HG03103 (cell line): Measurements from ENCODE around the gene HYI.
A peak's percentile ranks its signal among the peaks of the same experiment; 100 is the strongest.
"Not testable (repeated sequence)": the region's sequence is repeated elsewhere in the genome, so short reads cannot be mapped to it uniquely, and the experiment has no call there.

Experiments used
- ATAC-seq: cut with Tn5 transposase; IDR thresholded peaks from one replicate; pipeline ENCODE4 v1.9.1; 2021; ENCODE audit warnings: low read depth; ENCODE audit not compliant: unreplicated experiment

The HYI gene

DNA sequence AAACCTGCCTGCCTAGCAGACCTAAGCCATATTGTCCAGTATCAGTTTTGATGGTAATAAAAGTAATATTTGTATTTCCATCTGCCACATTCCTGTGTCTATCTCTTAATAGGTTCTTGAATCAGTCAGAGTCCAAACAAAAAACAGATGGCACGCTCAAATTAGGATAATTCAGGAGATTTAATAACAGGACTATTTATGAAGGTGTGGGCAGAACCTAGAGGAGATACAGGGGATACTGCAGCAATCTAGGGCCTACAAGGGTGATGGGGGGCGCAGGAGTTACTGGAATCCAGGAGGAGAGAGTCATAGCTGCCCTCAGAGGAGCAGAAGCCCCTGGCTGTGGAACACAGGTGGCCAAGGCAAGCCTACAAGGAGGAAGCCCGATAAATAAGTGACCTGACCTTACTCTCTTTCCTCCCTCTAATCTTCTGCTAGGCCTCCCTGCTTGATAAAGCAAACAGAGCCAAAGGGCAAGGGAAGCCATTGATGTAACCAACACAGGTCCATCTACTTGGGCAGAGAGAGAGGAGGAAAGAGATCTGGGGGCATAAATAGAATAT is 11.9 kb upstream of the HYI start:
- no peak for ATAC-seq

DNA sequence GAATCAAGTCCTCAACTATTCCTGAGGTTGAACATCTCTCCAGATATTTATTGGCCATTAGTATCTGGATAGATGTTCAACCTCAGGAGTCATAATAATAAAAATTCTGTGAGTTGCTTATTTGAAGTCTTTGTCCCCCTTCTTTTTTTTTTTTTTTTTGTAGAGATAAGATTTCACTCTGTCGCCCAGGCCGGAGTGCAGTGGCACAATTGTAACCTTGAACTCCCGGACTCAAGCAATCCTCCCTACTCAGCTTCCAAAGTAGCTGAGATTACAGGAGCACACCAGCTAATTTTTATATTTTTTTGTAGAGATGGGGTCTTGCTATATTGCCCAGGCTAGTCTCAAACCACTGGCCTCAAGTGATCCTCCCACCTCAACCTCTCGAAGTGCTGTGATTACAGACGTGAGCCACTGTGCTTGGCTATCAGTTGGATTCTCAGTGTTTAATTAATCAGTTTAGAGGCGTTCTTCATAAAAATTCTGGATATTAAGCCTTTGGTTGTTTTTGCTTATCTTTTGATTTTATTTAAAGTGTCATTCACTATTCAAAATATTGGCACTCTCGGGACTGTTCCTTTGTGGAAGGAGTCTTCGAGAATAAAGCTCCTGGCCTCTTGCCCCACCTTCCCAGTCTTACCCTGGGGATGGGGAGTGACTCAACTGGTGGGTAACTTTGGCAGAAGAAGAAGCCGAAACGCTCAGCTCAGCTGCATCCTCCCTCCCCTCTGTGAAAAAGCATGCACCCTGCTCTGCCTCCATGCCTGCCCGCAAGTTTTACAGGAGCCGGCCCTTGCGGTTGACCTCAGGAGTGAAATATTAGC is 11.2 kb upstream of the HYI start:
- ATAC-seq, result no peak

DNA sequence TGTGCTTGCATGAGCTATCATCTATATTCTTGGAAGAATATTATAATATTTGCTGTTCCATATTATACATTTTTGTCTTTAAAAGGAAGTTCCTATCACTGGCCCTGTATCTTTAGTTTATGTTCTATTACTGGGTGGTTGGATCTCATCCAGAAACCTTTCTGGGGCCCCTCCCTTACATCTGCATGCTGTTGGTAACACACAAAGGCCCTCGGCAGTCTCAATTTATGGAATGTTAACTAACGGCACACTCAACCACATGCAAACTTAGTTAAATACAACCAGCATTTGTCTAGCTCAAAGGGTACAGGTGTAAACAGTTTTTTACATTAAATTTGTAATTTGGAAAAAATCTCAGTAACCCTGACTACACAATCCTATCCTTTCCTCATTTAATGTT is 9.7 kb upstream of the HYI start:
- no peak for ATAC-seq

DNA sequence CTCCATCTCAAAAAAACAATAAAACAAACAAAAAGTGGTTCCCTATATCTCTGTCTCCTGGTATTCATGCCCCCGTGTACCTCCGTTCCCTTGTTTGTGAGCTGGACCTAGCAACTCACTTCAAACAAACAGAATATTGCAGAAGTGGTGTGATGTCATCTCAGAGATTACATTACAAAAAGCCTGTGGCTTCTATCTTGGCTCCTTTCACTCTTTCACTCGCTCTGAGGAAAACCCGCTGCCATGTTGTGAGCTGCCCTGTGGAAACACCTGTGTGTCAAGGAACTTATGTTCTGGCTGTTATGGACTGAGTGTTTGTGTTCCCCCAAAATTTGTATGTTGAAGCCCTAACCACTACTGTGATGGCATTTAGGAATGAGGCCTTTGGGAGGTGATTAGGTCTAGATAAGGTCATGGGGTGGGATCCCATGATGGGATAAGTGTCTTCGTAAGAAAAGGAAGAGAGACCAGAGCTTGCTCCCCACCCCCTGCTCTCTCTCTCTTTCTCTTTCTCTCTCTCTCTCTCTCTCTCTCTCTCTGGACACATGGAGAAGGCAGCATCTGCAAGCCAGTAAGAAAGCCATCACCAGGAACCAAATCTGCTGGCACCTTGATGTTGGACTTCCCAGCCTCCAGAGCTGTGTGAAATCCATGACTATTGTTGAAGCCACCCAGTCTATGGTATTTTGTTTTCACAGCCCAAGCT is 7.4 kb upstream of the HYI start:
- ATAC-seq, result no peak

DNA sequence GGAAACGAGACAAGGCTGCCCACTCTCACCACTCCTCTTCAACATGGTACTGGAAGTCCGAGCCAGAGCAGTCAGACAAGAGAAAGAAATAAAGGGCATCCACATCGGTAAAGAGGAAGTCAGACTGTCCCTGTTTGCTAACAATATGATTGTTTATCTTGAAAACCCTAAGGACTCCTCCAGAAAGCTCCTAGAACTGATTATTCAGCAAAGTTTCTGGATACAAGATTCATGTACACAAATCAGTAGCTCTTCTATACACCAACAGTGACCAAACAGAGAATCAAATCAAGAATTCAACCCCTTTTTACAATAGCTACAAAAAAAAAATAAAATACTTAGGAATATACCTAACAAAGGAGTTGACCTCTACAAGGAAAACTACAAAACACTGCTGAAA is 4.6 kb upstream of the HYI start:
- not testable (repeated sequence) for ATAC-seq

DNA sequence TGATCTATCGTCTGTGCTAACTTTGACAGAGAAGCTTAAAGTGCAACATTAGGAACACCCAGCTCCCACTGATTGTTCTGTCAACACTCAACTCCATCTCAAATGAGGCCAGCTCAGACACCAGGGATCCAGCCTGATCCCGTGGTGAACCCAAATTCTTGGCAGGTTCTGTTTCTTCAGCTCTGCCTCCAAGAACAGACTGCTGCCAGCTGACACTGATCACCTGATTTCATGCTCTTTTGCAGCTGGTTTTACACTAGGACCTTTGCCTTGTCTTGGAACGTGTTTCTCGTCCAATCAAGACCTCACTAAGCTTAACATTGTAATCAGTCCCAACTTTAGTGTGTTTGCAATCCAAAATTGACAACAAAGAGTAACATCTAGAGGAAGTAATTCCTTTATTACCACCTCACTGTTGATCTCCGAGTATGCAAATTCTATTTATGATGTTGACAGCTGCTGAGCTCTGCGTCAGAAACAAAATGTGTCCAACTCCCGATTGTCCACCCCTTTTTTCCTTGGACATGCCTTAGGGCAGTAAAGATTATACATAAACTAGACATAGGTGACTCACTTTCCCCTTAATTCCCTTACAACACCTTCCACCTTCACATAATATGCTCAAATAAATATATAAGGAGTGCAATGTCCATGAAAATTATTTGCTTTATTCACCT is 1.6 kb upstream of the HYI start:
- ATAC-seq, result no peak

DNA sequence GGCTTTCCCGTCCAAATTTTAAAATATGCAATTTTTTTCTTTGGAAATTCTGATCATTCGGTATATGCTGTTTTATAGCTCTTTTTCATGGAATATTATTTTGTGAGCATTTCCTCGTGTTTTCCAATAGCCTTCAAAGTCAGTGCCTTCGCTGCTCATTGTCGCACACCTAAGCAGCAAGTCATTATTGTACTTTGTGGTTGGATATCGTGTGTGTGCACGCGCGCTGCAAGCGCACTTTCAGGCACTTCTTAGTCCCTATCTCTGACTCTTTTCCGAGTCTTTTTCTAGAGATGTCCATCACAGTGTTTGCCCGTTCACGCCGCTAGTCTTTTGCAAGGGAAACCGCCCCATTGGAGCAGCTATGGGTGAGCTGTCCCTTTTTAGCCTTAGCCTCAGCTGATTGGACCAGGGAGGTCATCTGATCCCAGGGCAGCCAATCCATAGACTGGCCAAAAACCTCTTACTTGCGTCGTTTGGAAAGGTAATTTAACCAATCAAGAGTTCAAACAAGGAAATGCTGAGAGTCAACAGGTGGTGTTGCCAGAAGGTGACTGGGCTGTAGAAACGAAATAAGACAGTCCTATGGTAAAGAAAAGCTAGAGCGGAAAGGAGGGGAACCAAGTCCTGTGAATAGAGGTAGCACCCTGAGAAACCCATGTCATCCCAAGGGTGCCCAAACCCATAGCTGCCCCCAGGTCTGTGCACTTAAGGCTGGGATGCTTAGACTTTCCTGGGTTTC is 710 bp upstream of the HYI start:
- ATAC-seq, result peak; percentile 74

DNA sequence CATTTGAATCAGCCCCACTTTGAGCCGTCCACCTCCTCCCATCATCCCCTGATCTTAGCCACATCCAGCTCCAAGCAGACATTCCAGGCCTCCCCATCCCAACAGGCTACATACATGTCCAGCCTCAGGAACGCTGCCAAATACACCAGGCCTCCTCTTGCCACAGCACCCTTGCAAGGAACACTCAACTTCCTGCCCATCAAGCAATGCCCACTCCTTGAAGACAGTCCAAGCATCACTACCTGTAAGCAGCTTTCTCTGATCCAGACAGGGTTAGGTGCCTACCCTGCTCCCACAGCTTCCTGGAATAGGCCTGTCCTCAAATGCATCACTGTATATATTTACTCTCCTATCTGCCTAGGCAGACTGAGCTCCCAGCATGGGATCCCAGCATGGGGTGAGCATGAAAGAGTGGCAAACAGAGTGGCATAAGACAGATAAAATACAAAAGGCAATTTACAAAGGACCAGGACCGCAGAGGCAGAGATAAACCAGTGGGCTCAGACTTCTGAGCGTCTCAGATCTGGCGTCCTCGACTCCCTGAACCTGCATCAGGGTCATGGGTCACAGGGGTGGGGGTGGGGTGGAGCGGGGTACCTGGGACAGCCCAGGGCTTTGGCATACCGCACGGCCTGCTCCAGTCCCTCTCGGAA is 816 bp downstream of the HYI start:
- no peak for ATAC-seq

DNA sequence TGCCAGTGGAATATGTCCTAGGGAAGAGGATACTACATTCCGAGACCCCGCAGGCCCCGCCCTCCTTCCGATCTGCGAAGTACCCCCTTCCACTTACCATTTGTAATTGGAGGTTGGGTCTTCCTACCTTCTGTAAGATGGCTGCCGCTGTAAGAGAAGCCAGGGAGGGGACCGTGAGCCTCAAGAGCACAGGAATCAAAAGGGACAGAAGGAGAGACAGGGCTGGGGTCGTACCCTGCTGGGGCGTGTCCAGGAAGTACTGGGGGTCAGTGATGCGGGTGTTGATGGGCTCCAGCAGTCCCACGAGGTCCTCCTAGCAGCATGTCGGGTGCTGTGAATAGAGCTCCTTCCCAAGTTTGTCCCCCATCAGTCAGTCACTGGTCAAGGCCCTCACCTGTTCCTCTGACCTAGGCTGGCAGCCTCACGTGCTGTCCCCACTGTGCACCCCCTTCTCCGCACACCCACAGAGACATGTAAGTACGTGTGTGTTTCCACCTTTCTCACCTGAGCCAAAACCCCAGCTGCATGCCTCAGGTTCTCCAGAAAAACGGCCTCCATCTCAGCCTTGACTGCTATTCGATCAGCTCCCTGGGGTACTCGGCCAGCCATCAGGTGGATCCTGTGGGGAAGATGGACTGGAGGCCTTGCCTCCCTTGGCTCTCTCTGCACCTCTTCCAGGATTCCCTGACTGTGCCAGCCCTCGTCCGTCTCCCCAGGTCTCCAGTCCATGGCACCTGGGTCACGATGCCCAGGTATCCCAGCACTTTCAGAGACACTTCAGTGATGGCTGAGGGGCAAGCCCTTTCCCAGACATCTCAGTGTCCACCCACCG is 1.8 kb downstream of the HYI start:
- no peak for ATAC-seq

DNA sequence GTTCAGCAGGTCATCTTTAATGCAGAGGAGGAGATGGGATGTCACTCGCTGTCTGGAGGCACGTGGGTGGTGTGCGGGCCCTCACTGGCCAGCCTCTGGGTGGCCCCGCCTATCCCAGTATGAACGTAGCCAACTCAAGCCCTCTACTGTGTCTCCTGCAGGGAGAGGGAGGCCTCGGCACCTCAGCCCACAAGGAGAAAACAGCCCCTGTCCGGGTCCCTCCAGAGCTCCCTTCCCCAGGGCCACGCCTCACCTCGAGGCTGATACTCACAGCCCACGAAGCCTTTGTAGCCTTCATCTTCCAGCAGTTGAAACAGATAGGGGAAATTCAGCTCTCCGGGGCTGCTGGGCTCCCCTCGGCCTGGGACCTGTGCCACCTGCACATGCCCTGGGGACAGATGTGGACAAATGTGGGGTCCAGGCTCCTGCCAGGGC is 2.6 kb downstream of the HYI start:
- ATAC-seq, result no peak

DNA sequence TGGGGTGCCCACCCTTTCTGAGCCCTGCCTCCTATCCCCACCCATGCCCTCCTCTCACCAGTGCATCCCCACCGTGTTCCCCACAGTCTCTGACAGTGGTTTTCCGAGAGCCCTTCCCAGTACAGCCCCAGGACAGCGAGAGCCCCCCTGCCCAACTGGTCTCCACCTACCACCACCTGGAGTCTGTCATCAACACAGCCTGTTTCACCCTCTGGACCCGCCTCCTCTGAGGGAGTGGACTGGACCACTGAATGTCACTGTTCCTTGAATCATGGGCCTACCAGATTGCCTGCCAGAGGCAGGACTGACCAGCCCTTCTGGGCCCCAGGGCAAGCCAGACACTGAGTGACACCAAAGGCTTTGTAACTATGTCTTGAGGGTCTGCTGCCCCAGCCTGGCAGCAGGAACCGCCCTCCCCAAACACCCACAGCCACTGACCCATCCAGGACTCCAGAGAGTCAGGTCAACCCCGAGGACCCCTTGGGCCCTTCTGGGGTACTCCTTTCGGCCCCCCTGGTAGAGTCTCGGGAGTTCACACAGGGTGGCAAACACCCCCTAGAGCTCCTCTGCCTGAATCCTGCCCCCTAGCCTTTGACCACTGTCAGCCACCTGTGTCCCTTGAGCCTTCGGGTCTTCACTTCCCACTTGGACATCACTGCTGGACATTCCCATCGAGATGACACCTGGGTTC is 3.3 kb downstream of the HYI start:
- ATAC-seq, result no peak

DNA sequence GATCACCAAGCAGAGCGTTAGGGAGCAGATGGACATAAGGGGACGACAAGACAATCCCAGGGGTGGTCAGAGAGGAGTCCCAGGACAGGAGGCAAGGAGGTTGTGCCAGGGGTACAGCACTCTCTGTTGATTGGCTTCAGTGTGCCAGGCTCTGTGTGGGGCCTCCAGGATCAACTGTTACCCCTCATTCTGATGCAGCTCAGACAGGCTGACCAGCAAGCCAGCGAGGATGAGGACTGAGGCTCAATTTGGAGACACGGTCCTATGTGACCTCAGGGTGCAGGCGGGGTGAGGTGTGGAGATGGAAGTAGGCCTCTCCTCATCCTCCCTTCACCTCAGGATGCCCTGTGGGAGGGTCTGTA is 4.0 kb downstream of the HYI start:
- ATAC-seq, result no peak

DNA sequence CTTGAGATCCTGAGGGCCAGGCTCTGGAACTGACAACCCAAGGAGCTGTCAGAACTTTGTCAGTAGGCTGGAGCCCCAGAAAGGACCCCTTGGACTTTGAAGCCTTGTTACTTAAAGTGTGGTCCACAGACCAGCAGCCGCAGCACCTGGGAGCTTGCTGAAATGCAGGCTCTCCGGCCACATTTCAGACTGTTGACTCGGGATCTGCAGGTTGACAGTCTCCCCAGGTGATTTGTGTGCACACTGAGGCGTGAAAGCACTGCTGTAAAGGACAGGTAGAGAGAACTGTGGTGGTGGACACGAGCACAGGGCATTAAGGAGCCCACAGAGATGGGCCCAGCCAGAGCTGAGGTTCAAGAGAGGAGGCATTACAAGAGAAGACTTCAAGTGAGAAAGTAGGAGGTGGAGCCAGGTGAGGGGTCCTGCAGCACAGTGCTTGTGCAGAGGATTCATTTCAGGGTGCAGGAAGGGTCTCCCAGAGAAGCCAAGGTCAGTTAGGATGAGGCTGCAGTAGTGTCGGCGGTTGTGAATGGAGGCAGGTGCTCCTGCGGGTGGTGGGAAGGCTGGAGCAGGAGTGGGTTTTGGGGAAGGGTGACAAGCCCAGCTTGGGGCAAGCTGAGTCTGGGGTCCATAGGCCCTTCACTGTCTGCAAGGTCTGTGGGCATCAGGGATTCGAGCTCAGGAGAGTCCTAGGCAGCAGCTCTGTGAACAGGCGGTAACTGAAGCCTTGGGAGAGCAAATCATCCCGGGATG is 4.6 kb downstream of the HYI start:
- ATAC-seq, result no peak

DNA sequence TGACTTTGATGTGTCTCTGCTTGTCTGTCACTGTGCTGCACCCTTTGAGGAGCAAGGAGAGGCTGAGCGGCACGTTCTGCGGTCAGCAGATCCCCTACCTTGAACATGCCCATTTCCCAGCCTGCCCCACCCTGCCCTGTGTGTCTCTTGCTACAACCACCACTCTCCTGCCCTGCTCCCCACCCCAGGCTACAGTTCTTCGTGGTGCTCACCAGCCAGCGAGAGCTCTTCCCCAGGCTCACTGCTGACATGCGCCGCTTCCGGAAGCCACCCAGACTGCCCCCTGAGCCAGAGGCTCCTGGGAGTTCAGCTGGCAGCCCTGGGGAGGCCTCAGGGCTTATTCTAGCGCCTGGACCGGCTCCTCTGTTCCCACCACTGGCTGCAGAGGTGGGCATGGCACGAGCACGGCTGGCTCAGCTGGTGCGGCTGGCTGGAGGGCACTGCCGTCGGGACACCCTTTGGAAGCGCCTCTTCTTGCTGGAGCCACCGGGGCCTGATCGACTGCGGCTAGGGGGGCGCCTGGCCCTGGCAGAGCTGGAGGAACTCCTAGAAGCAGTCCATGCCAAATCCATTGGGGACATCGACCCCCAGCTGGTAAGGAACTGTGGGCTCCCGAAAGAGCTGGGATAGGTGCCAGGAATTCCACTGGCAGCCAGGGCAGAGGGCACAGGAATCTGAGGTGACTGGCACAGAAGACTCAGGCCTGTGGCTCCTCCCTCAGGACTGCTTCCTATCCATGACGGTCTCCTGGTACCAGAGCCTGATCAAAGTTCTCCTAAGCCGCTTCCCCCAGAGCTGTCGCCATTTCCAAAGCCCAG is 5.6 kb downstream of the HYI start:
- ATAC-seq, result no peak

DNA sequence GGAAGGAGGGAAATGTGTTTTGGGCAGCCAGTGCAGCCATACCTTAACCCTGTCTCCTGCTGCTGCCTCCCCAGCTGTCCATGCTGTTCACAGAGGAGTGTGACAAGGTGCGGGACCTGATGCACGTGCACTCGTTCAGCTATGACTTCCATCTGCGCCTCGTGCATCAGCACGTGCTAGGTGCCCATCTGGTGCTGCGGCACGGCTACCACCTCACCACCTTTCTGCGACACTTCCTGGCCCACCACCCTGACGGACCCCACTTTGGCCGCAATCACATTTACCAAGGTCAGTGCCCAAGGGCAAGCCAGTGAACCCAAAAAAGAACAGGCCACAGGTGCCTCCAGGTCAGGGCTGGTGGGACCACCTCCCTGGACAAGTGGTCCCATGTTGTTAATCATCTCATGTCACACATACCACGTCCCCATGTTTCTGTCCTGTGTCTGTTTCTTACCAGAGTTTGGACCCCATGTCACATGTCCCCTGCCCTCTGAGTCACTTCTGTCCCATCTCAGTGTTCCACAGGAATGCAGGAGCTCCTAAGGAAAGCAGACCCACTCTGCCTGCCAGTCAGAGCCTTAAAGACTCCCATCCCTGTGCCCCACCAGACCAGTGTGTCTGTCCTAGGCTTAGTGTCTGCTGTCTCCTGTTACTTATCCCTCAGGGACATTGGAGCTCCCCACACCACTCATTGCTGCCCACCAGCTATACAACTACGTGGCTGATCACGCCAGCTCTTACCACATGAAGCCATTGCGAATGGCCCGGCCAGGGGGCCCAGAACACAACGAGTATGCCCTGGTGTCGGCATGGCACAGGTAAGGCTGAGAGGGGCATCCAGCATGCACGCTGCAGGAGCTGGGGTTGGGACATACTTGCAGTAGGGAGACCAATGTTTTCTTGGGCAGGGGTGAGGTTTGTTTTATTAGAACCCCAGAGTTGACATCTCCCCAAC is 6.6 kb downstream of the HYI start:
- ATAC-seq, result no peak

DNA sequence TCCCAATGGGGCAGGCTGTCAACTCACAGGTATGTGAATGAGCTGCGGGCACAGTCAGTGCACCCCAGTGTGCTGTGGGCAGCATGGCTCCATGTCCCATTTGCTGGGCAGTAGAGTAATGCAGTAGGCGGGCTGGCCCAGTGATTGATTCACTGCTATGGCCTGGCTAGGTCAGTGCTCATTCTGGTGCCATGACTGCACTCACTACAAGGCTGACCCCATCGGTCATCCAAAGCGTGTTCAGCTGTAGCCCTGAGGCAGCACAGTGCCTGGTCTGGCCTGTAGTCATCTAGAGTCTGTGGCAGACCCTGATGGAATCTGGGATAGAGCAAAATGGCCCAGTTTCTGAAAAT is 7.4 kb downstream of the HYI start:
- no peak for ATAC-seq
